GM18868 (cell line): Measurements from ENCODE around the gene TCL1B.

Source experiments
- ATAC-seq: cut with Tn5 transposase; IDR thresholded peaks from one replicate; pipeline ENCODE4 v1.9.1; 2021; ENCODE audit warnings: mild to moderate bottlenecking, moderate library complexity; ENCODE audit not compliant: unreplicated experiment

TCL1B gene

GRCh38 chr14:95666450-95666849, 19.8 kb upstream of the TCL1B start:
- no peak for ATAC-seq

GRCh38 chr14:95667249-95667693, 19.0 kb upstream of the TCL1B start:
- peak; percentile 17 for ATAC-seq

- no peak for ATAC-seq
These were observed 17.9 kb upstream of the TCL1B start for GRCh38 chr14:95668235-95668772.

- ATAC-seq: no peak
These were observed 11.6 kb upstream of the TCL1B start for GRCh38 chr14:95674613-95675012.

- no peak for ATAC-seq
These were observed 10.7 kb upstream of the TCL1B start for GRCh38 chr14:95675486-95675885.

- ATAC-seq: no peak
These were observed 8.9 kb upstream of the TCL1B start for GRCh38 chr14:95677179-95677835.

- no peak for ATAC-seq
These were observed 6.9 kb upstream of the TCL1B start for GRCh38 chr14:95679148-95679815.

- no peak for ATAC-seq
These were observed 6.1 kb upstream of the TCL1B start for GRCh38 chr14:95679998-95680735.

GRCh38 chr14:95681153-95681552, 5.1 kb upstream of the TCL1B start:
- ATAC-seq: no peak

GRCh38 chr14:95683793-95684192, 2.4 kb upstream of the TCL1B start:
- ATAC-seq: no peak

- no peak for ATAC-seq
These were observed 709 bp downstream of the TCL1B start for GRCh38 chr14:95686935-95687334.

- no peak for ATAC-seq
These were observed 3.2 kb downstream of the TCL1B start for GRCh38 chr14:95689441-95689840.

- ATAC-seq: no peak
These were observed 4.6 kb downstream of the TCL1B start for GRCh38 chr14:95690815-95691214.

GRCh38 chr14:95691591-95691990, 5.4 kb downstream of the TCL1B start:
- ATAC-seq: no peak

GRCh38 chr14:95692109-95692508, 5.9 kb downstream of the TCL1B start:
- ATAC-seq: no peak

- no peak for ATAC-seq
These were observed 8.8 kb downstream of the TCL1B start for GRCh38 chr14:95695051-95695450.

- ATAC-seq: no peak
These were observed 9.7 kb downstream of the TCL1B start for GRCh38 chr14:95695913-95696312.

- no peak for ATAC-seq
These were observed 10.5 kb downstream of the TCL1B start for GRCh38 chr14:95696741-95697140.

- peak; percentile 51 for ATAC-seq
These were observed 11.5 kb downstream of the TCL1B start for GRCh38 chr14:95697764-95698163.

- ATAC-seq: no peak
These were observed 12.1 kb downstream of the TCL1B start for GRCh38 chr14:95698287-95698686.

- peak; percentile 71 for ATAC-seq
These were observed 13.2 kb downstream of the TCL1B start for GRCh38 chr14:95699412-95699811.
